Measurements from ENCODE around the gene ANXA11. TPM values are rescaled to one million over a fixed set of nuclear protein-coding genes. Genes with fewer than 3 reads are reported as not detected.

ANXA11 gene
- total RNA-seq, 1 donor from 2014 or later, result 178 TPM

GRCh38 chr10:80200259-80200658, 5.1 kb downstream of the ANXA11 start:
- ATAC-seq (ENCODE audit: low read depth) (no peak), DNase-seq (no peak)
- H3K27me3 Mint-ChIP-seq, result no peaks in the 10 kb centered on the region
- no peak overlapping the region for H3K4me3 Mint-ChIP-seq
- POLR2A ChIA-PET, result interaction anchor here (1.2 kb wide), 1 partner anchor 13 kb away, joined by 3 read pairs; no protein-coding TSS in a partner anchor
- peaks cover 30% of the 10 kb centered on the region for H3K36me3 Mint-ChIP-seq (ENCODE audit: low read depth)
- peaks cover 89% of the 10 kb centered on the region for H3K4me1 Mint-ChIP-seq
- H3K9me3 Mint-ChIP-seq, result no peaks in the 10 kb centered on the region
- peak overlapping the region; percentile 18 for H3K27ac Mint-ChIP-seq
- intact Hi-C loops (cut with micrococcal nuclease), result loop anchor here (5.0 to 10.0 kb wide), 3 partner anchors 263 to 855 kb away; partner anchors contain the start of genes NUTM2E and PPIF
- TF ChIP-seq, protein P1, sequence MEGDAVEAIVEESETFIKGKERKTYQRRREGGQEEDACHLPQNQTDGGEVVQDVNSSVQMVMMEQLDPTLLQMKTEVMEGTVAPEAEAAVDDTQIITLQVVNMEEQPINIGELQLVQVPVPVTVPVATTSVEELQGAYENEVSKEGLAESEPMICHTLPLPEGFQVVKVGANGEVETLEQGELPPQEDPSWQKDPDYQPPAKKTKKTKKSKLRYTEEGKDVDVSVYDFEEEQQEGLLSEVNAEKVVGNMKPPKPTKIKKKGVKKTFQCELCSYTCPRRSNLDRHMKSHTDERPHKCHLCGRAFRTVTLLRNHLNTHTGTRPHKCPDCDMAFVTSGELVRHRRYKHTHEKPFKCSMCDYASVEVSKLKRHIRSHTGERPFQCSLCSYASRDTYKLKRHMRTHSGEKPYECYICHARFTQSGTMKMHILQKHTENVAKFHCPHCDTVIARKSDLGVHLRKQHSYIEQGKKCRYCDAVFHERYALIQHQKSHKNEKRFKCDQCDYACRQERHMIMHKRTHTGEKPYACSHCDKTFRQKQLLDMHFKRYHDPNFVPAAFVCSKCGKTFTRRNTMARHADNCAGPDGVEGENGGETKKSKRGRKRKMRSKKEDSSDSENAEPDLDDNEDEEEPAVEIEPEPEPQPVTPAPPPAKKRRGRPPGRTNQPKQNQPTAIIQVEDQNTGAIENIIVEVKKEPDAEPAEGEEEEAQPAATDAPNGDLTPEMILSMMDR (IDR thresholded peaks at IDR 0.05), result no peak
- CTCF ChIA-PET, result no interaction called here

DNA sequence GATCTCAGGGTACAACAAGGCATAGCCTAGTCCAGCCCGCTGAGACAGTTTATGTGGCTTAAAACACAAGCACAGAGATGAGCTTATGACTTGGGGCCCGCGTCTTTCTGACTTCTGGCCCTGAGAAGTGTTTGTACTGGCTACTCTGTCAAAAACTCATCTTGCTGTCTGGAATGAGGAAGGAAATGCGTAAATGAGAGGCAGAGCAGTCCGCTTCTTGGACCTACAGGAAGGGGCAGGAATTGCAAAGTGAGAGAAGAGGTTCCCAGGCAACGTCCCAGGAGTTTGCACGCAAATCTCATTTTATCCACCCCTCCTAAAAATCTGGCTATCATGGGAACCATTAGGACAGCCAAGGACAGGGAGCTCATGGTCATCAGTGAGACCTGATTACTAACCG, 5.5 kb downstream of the ANXA11 start:
- intact Hi-C loops (cut with micrococcal nuclease), result loop anchor here (5.0 to 10.0 kb wide), 4 partner anchors 263 to 953 kb away; partner anchors contain the start of genes NUTM2E and PPIF
- ChIA-PET POLR2A (interaction anchor here (1.2 kb wide), 1 partner anchor 12 kb away, joined by 3 read pairs; no protein-coding TSS in a partner anchor), CTCF (no interaction called here)
- no peak for DNase-seq
- Mint-ChIP-seq H3K4me1 (peaks cover 93% of the 10 kb centered on the region), H3K36me3 (ENCODE audit: low read depth) (peaks cover 30% of the 10 kb centered on the region), H3K27ac (peak overlapping the region; percentile 32), H3K27me3 (no peaks in the 10 kb centered on the region), H3K9me3 (no peaks in the 10 kb centered on the region), H3K4me3 (no peak overlapping the region)
- no peak for ATAC-seq (ENCODE audit: low read depth)
- TF ChIP-seq, protein P1 (IDR thresholded peaks at IDR 0.05), result no peak

- Mint-ChIP-seq H3K9me3 (no peaks in the 10 kb centered on the region), H3K36me3 (ENCODE audit: low read depth) (peaks cover 31% of the 10 kb centered on the region), H3K27me3 (no peaks in the 10 kb centered on the region), H3K4me3 (no peak overlapping the region), H3K27ac (peak overlapping the region; percentile 94), H3K4me1 (peaks cover 90% of the 10 kb centered on the region)
- DNase-seq (no peak), ATAC-seq (ENCODE audit: low read depth) (no peak)
- TF ChIP-seq, protein P1 (IDR thresholded peaks at IDR 0.05), result no peak
- intact Hi-C loops (cut with micrococcal nuclease), result loop anchor here (2.0 to 5.0 kb wide), 2 partner anchors 911 to 951 kb away; no protein-coding TSS in a partner anchor
- POLR2A ChIA-PET, result interaction anchor here (3.3 kb wide), 1 partner anchor 11 kb away, joined by 37 read pairs; no protein-coding TSS in a partner anchor
- CTCF ChIA-PET, result no interaction called here
Observed at GRCh38 chr10:80197972-80198916, 7.1 kb downstream of the ANXA11 start.

DNA sequence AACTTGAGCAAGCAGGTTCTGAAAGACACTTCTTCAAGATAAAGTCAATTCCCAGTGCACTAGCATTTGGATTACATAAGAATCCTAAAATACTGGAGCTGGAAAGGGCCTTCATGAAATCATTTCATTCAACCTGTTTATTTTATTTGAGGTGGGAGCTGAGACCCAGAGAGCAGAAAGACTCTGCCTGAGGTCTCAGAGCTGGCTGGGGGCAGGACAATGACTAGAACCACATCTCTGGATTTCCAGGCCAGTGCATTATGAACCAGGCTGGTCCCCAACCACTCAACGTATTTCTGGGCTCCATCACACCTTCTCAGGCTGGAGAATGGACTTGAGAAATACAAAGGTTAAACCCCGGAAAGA, 8.4 kb downstream of the ANXA11 start:
- ATAC-seq (ENCODE audit: low read depth), result no peak
- intact Hi-C loops (cut with micrococcal nuclease), result loop anchor here (1.0 to 5.0 kb wide), 4 partner anchors 8 to 950 kb away; partner anchors contain the start of gene ANXA11
- CTCF ChIA-PET, result interaction anchor here (1.4 to 2.0 kb wide), 2 partner anchors 9 to 25 kb away, joined by 3 to 9 read pairs; no protein-coding TSS in a partner anchor
- Mint-ChIP-seq H3K27ac (peak overlapping the region; percentile 94), H3K4me3 (peak overlapping the region; percentile 67), H3K36me3 (ENCODE audit: low read depth) (peaks cover 34% of the 10 kb centered on the region), H3K27me3 (no peaks in the 10 kb centered on the region), H3K4me1 (peaks cover 88% of the 10 kb centered on the region), H3K9me3 (no peaks in the 10 kb centered on the region)
- POLR2A ChIA-PET, result interaction anchor here (0.8 to 3.3 kb wide), 4 partner anchors 9 to 12 kb away, joined by 3 to 37 read pairs (median 14); partner anchors contain the start of gene ANXA11
- TF ChIP-seq, protein P1 (IDR thresholded peaks at IDR 0.05), result no peak
- no peak for DNase-seq

Measured in activated B cell treated with CpG ODN at 0.5 μM for 24 hours (primary cell).